Measurements from ENCODE around the gene SAMD1. TPM values are rescaled to one million over a fixed set of nuclear protein-coding genes. Genes with fewer than 3 reads are reported as not detected.

SAMD1 gene
- total RNA-seq, 2 experiments from 2014 or later: 62.1 to 66.9 TPM

DNA sequence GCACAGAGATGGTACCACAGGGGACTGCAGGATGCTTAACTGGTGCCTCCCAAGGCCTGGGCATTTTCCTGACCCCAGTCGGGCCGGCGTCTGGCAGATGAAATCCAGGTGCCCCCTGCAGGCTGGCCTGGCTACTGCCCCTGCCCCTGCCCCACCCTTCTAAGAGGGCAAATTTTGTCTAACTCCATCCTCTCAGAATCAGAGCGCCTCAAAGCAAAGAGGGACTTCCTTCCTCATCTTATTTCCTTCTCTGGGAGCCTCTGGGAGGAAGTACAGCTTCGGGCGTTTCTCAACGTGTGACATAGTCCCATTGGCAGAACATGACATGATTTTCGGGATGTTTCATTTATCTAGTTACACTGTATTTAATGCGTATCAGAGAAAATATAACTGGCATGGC is 24.3 kb upstream of the SAMD1 start:
- no peak for ATAC-seq
- Mint-ChIP-seq H3K4me3 (no peak overlapping the region), H3K4me1 (ENCODE audit: low read depth) (peaks cover 58% of the 10 kb centered on the region), H3K9me3 (no peaks in the 10 kb centered on the region), H3K27ac (no peak overlapping the region), H3K36me3 (ENCODE audit: low read depth) (no peaks in the 10 kb centered on the region), H3K27me3 (no peaks in the 10 kb centered on the region)
- TF ChIP-seq, protein P1, sequence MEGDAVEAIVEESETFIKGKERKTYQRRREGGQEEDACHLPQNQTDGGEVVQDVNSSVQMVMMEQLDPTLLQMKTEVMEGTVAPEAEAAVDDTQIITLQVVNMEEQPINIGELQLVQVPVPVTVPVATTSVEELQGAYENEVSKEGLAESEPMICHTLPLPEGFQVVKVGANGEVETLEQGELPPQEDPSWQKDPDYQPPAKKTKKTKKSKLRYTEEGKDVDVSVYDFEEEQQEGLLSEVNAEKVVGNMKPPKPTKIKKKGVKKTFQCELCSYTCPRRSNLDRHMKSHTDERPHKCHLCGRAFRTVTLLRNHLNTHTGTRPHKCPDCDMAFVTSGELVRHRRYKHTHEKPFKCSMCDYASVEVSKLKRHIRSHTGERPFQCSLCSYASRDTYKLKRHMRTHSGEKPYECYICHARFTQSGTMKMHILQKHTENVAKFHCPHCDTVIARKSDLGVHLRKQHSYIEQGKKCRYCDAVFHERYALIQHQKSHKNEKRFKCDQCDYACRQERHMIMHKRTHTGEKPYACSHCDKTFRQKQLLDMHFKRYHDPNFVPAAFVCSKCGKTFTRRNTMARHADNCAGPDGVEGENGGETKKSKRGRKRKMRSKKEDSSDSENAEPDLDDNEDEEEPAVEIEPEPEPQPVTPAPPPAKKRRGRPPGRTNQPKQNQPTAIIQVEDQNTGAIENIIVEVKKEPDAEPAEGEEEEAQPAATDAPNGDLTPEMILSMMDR (IDR thresholded peaks at IDR 0.05): peak; percentile 61
- POLR2A ChIA-PET: interaction anchor here (0.8 to 1.3 kb wide), 4 partner anchors 11 to 130 kb away, joined by 3 to 6 read pairs (median 4); no protein-coding TSS in a partner anchor
- DNase-seq: peak; percentile 78
- CTCF ChIA-PET: interaction anchor here (0.6 to 4.9 kb wide), 28 partner anchors 9 to 242 kb away, joined by 3 to 44 read pairs (median 4); partner anchors contain the start of genes ASF1B, MISP3 and RLN3
- intact Hi-C loops (cut with micrococcal nuclease): no loop called here

DNA sequence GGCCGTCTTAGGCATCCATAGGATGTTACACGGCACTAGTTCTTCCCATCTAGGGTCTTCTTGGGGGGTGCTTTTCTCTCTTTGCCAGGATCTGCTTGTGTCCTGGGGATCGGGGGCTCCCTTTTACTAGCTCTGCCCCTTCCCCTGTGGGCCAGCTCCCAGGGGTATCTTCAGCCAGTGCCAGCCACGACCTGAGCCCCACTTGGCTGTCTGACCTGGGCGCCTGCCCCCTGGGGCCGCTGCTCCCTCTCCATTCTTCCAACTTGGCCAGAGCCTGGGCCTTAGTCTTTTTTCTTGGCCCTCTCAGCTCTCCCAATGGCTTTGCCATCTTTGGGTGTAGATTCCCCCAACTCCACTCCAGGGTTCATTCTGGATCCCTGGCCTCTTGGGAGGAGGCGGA is 23.9 kb upstream of the SAMD1 start:
- no peak overlapping the region for H3K4me3 Mint-ChIP-seq
- POLR2A ChIA-PET: interaction anchor here (1.0 to 1.3 kb wide), 4 partner anchors 23 to 25 kb away, joined by 3 to 6 read pairs (median 4); no protein-coding TSS in a partner anchor

DNA sequence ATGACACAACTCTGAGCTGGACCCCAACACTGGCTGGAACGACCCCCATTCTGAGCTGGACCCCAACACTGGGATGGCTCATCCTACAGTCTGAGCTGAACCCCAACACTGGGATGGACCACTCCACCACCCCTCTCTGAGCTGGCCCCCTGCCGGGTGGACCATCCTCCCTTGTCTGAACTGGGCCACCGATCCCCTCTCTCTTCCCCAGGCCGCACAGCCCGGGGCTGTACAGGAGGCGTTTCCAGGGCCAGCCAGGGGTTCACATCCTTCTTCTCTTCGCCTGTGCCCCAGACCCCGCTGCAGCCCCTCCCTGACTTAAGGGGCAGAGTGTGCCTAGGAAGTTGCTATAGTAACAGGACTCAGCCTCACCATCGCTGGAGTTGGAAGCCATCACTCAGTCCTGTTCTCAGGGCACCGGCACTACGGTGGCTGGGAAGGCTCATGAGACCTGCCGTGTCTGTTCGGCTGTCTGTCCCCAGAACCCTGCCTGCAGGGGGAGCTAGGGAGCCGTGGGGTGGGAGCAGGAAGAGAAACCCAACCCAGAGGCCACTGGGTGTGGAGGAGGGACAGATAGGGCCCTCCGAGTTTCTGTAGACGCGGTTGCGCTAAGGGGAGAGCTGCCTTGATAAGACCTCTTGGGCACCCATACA is 23.3 kb upstream of the SAMD1 start:
- ChIA-PET POLR2A (interaction anchor here (1.0 to 1.3 kb wide), 3 partner anchors 22 to 26 kb away, joined by 3 to 6 read pairs (median 3); no protein-coding TSS in a partner anchor), CTCF (interaction anchor here (0.6 to 4.9 kb wide), 21 partner anchors 8 to 236 kb away, joined by 3 to 44 read pairs (median 5); partner anchors contain the start of genes ASF1B and MISP3)
- H3K4me1 Mint-ChIP-seq (ENCODE audit: low read depth): peaks cover 54% of the 10 kb centered on the region

More for the DNA sequence above, 23.9 kb upstream of the SAMD1 start:
- TF ChIP-seq, protein P1 (IDR thresholded peaks at IDR 0.05): no peak
- H3K27ac Mint-ChIP-seq: no peak overlapping the region
- intact Hi-C loops (cut with micrococcal nuclease): no loop called here
- no peak for DNase-seq
- peaks cover 58% of the 10 kb centered on the region for H3K4me1 Mint-ChIP-seq (ENCODE audit: low read depth)
- H3K9me3 Mint-ChIP-seq: no peaks in the 10 kb centered on the region
- no peaks in the 10 kb centered on the region for H3K27me3 Mint-ChIP-seq
- no peaks in the 10 kb centered on the region for H3K36me3 Mint-ChIP-seq (ENCODE audit: low read depth)
- ATAC-seq: no peak
- CTCF ChIA-PET: interaction anchor here (0.6 to 4.9 kb wide), 25 partner anchors 9 to 239 kb away, joined by 3 to 44 read pairs (median 4); partner anchors contain the start of genes ASF1B, MISP3 and RLN3

GRCh38 chr19:14112809-14113385 is 22.3 kb upstream of the SAMD1 start:
- CTCF ChIA-PET: interaction anchor here (0.6 to 4.2 kb wide), 5 partner anchors 17 to 234 kb away, joined by 3 to 29 read pairs (median 5); no protein-coding TSS in a partner anchor
- ATAC-seq (no peak), DNase-seq (no peak)
- Mint-ChIP-seq H3K4me1 (ENCODE audit: low read depth) (peaks cover 49% of the 10 kb centered on the region), H3K9me3 (no peaks in the 10 kb centered on the region), H3K27ac (no peak overlapping the region), H3K36me3 (ENCODE audit: low read depth) (no peaks in the 10 kb centered on the region), H3K27me3 (no peaks in the 10 kb centered on the region), H3K4me3 (no peak overlapping the region)
- intact Hi-C loops (cut with micrococcal nuclease): no loop called here
- POLR2A ChIA-PET: interaction anchor here (1.1 kb wide), 1 partner anchor 21 kb away, joined by 6 read pairs; no protein-coding TSS in a partner anchor
- TF ChIP-seq, protein P1 (IDR thresholded peaks at IDR 0.05): no peak

More for the DNA sequence above, 23.3 kb upstream of the SAMD1 start:
- intact Hi-C loops (cut with micrococcal nuclease): no loop called here
- DNase-seq (peak; percentile 67), ATAC-seq (no peak)
- Mint-ChIP-seq H3K4me3 (no peak overlapping the region), H3K27me3 (no peaks in the 10 kb centered on the region), H3K27ac (peak overlapping the region; percentile 49), H3K9me3 (no peaks in the 10 kb centered on the region), H3K36me3 (ENCODE audit: low read depth) (no peaks in the 10 kb centered on the region)
- TF ChIP-seq, protein P1 (IDR thresholded peaks at IDR 0.05): no peak

All from activated CD8-positive, alpha-beta T cell treated with anti-CD3 and anti-CD28 coated beads for 36 hours (primary cell).